ENCODE data around the gene CHCHD1. TPM values are rescaled to one million over a fixed set of nuclear protein-coding genes. Genes with fewer than 3 reads are reported as not detected.

Gene CHCHD1
- total RNA-seq, 4 donors from 2014 or later, result 2.6 to 37.4 (median 17.0) TPM

GRCh38 chr10:73773152-73773879 is 8.5 kb upstream of the CHCHD1 start:
- in situ Hi-C loops (cut with MboI; ENCODE audit: low pct_ligation_motif_present in 1 of 4, low pct_unique_long_range_greater_than_20kb in 1 of 4, low sequenced_read_pairs in 3 of 4), result no loop called here
- peaks cover 0 to 9% (median 2%) of the 10 kb centered on the region in 4 donors for H3K36me3 ChIP-seq
- H3K4me3 ChIP-seq, result peak overlapping the region; percentile 62 to 84 (median 78)
- peak overlapping the region; percentile 91 to 99 (median 95) for H3K27ac ChIP-seq
- TF ChIP-seq EP300 (IDR thresholded peaks at IDR 0.05; ENCODE audit: low read depth) (no peak), POLR2AphosphoS5 (IDR thresholded peaks at IDR 0.05) (no peak), POLR2A (IDR thresholded peaks at IDR 0.05) (peak; percentile 12), CTCF (IDR thresholded peaks at IDR 0.05) (no peak)
- no peaks in the 10 kb centered on the region for H3K27me3 ChIP-seq
- DNase-seq, result no peak
- WGBS, 2 donors (ENCODE audit: low coverage in 1 of 2), result 1% methylated on average over 23 of the region's 29 CpGs; no CpG with 5 or more reads in 1 of the 2 donors
- no peaks in the 10 kb centered on the region for H3K9me3 ChIP-seq
- peaks cover 22 to 37% (median 29%) of the 10 kb centered on the region in 4 donors for H3K4me1 ChIP-seq
- intact Hi-C loops (cut with DNase I; ENCODE audit: low total_unique reads), result no loop called here

GRCh38 chr10:73774637-73775036 is 7.2 kb upstream of the CHCHD1 start:
- peaks cover 0 to 10% (median 3%) of the 10 kb centered on the region in 4 donors for H3K36me3 ChIP-seq
- H3K9me3 ChIP-seq, result no peaks in the 10 kb centered on the region
- no peaks in the 10 kb centered on the region for H3K27me3 ChIP-seq
- no peak for TF ChIP-seq POLR2A (IDR thresholded peaks at IDR 0.05)
- TF ChIP-seq CTCF (IDR thresholded peaks at IDR 0.05), result no peak
- TF ChIP-seq POLR2AphosphoS5 (IDR thresholded peaks at IDR 0.05), result no peak
- TF ChIP-seq EP300 (IDR thresholded peaks at IDR 0.05; ENCODE audit: low read depth), result no peak
- peak overlapping the region in 1 of 4 donors; percentile 94 for H3K27ac ChIP-seq
- DNase-seq, result no peak
- H3K4me3 ChIP-seq, result peak overlapping the region in 1 of 4 donors; percentile 72
- intact Hi-C loops (cut with DNase I; ENCODE audit: low total_unique reads) (no loop called here), in situ Hi-C loops (cut with MboI; ENCODE audit: low pct_ligation_motif_present in 1 of 4, low pct_unique_long_range_greater_than_20kb in 1 of 4, low sequenced_read_pairs in 3 of 4) (no loop called here)
- H3K4me1 ChIP-seq, result peaks cover 22 to 37% (median 29%) of the 10 kb centered on the region in 4 donors
- WGBS, 2 donors (ENCODE audit: low coverage in 1 of 2), result 32 to 34% methylated on average over 5 of the region's 5 CpGs

GRCh38 chr10:73779018-73779417 is 2.8 kb upstream of the CHCHD1 start:
- Histone ChIP-seq H3K4me3 (no peak overlapping the region), H3K27me3 (no peaks in the 10 kb centered on the region), H3K27ac (no peak overlapping the region), H3K9me3 (no peaks in the 10 kb centered on the region), H3K4me1 (peaks cover 26 to 53% (median 39%) of the 10 kb centered on the region in 4 donors), H3K36me3 (peaks cover 0 to 6% (median 0%) of the 10 kb centered on the region in 4 donors)
- in situ Hi-C loops (cut with MboI; ENCODE audit: low pct_ligation_motif_present in 1 of 4, low pct_unique_long_range_greater_than_20kb in 1 of 4, low sequenced_read_pairs in 3 of 4) (no loop called here), intact Hi-C loops (cut with DNase I; ENCODE audit: low total_unique reads) (no loop called here)
- no peak for TF ChIP-seq POLR2AphosphoS5 (IDR thresholded peaks at IDR 0.05)
- TF ChIP-seq CTCF (IDR thresholded peaks at IDR 0.05), result no peak
- no peak for TF ChIP-seq POLR2A (IDR thresholded peaks at IDR 0.05)
- TF ChIP-seq EP300 (IDR thresholded peaks at IDR 0.05; ENCODE audit: low read depth), result no peak
- 93% methylated on average over 2 to 5 of the region's 5 CpGs for WGBS, 2 donors (ENCODE audit: low coverage in 1 of 2)
- no peak for DNase-seq

- Histone ChIP-seq H3K4me3 (no peak overlapping the region), H3K9me3 (no peaks in the 10 kb centered on the region), H3K27me3 (no peaks in the 10 kb centered on the region), H3K4me1 (peaks cover 19 to 53% (median 34%) of the 10 kb centered on the region in 4 donors), H3K27ac (no peak overlapping the region), H3K36me3 (peaks cover 0 to 6% (median 0%) of the 10 kb centered on the region in 4 donors)
- TF ChIP-seq POLR2AphosphoS5 (IDR thresholded peaks at IDR 0.05) (no peak), CTCF (IDR thresholded peaks at IDR 0.05) (no peak), EP300 (IDR thresholded peaks at IDR 0.05; ENCODE audit: low read depth) (no peak), POLR2A (IDR thresholded peaks at IDR 0.05) (no peak)
- WGBS, 2 donors (ENCODE audit: low coverage in 1 of 2), result 76 to 83% methylated on average over 3 of the region's 3 CpGs
- DNase-seq, result no peak
- in situ Hi-C loops (cut with MboI; ENCODE audit: low pct_ligation_motif_present in 1 of 4, low pct_unique_long_range_greater_than_20kb in 1 of 4, low sequenced_read_pairs in 3 of 4), result no loop called here
- intact Hi-C loops (cut with DNase I; ENCODE audit: low total_unique reads), result loop anchor here (5.0 kb wide), 1 partner anchor 508 kb away; no protein-coding TSS in a partner anchor
Measured at GRCh38 chr10:73779539-73780197, 2.2 kb upstream of the CHCHD1 start.
